ENCODE measurements around the gene ARL5C. TPM values are rescaled to one million over a fixed set of nuclear protein-coding genes. Genes with fewer than 3 reads are reported as not detected.

The ARL5C gene
- total RNA-seq, 1 experiment from 2014 or later: not detected

GRCh38 chr17:39151150-39151942 lies 14.6 kb downstream of the ARL5C start, which contains the start of gene PLXDC1:
Gene PLXDC1 (minus strand): TSS chr17:39151637. CDS start chr17:39151437, 200 bp downstream.
- no peaks in the 10 kb centered on the region for H3K36me3 ChIP-seq
- no peaks in the 10 kb centered on the region for H3K9me3 ChIP-seq (replicated peaks)
- H3K4me3 ChIP-seq: no peak within 1 kb of the TSS
- peaks cover 18% of the 10 kb centered on the region for H3K27me3 ChIP-seq (replicated peaks)
- no peak within 1 kb of the TSS for H3K27ac ChIP-seq
- peaks cover 7% of the 10 kb centered on the region; the same call in 1 of the 2 replicates for H3K4me1 ChIP-seq (replicated peaks)
- DNase-seq (ENCODE audit: low read depth in 1 of 2, low spot score in 2 of 2): no peak

- Histone ChIP-seq H3K9me3 (replicated peaks) (no peaks in the 10 kb centered on the region), H3K27ac (no peak overlapping the region), H3K36me3 (no peaks in the 10 kb centered on the region), H3K4me3 (no peak overlapping the region), H3K27me3 (replicated peaks) (peaks cover 18% of the 10 kb centered on the region), H3K4me1 (replicated peaks) (peaks cover 7% of the 10 kb centered on the region; the same call in 1 of the 2 replicates)
- DNase-seq (ENCODE audit: low read depth in 1 of 2, low spot score in 2 of 2): no peak
Measured at GRCh38 chr17:39150795-39151149, 15.2 kb downstream of the ARL5C start.

- no peak overlapping the region for H3K4me3 ChIP-seq
- no peak for DNase-seq (ENCODE audit: low read depth in 1 of 2, low spot score in 2 of 2)
Measured at GRCh38 chr17:39150104-39150634, 15.8 kb downstream of the ARL5C start.

GRCh38 chr17:39147221-39148185 lies 18.5 kb downstream of the ARL5C start:
- no peak overlapping the region for H3K4me3 ChIP-seq
- H3K27ac ChIP-seq: no peak overlapping the region
- H3K36me3 ChIP-seq: no peaks in the 10 kb centered on the region
- H3K9me3 ChIP-seq (replicated peaks): no peaks in the 10 kb centered on the region
- H3K27me3 ChIP-seq (replicated peaks): peaks cover 18% of the 10 kb centered on the region
- DNase-seq (ENCODE audit: low read depth in 1 of 2, low spot score in 2 of 2): no peak
- no peaks in the 10 kb centered on the region for H3K4me1 ChIP-seq (replicated peaks)

More at GRCh38 chr17:39150104-39150634, 15.8 kb downstream of the ARL5C start:
- H3K36me3 ChIP-seq: no peaks in the 10 kb centered on the region
- no peaks in the 10 kb centered on the region for H3K9me3 ChIP-seq (replicated peaks)
- H3K4me1 ChIP-seq (replicated peaks): peaks cover 7% of the 10 kb centered on the region; the same call in 1 of the 2 replicates
- H3K27me3 ChIP-seq (replicated peaks): peaks cover 18% of the 10 kb centered on the region
- no peak overlapping the region for H3K27ac ChIP-seq

- Histone ChIP-seq H3K4me3 (no peak overlapping the region), H3K27me3 (replicated peaks) (peaks cover 17% of the 10 kb centered on the region), H3K27ac (no peak overlapping the region), H3K9me3 (replicated peaks) (no peaks in the 10 kb centered on the region), H3K36me3 (no peaks in the 10 kb centered on the region), H3K4me1 (replicated peaks) (no peaks in the 10 kb centered on the region)
- DNase-seq (ENCODE audit: low read depth in 1 of 2, low spot score in 2 of 2): no peak
Measured at GRCh38 chr17:39146273-39146672, 19.7 kb downstream of the ARL5C start.

- Histone ChIP-seq H3K27ac (no peak overlapping the region), H3K9me3 (replicated peaks) (no peaks in the 10 kb centered on the region), H3K4me3 (no peak overlapping the region), H3K4me1 (replicated peaks) (no peaks in the 10 kb centered on the region), H3K27me3 (replicated peaks) (peaks cover 6% of the 10 kb centered on the region), H3K36me3 (no peaks in the 10 kb centered on the region)
- no peak for DNase-seq (ENCODE audit: low read depth in 1 of 2, low spot score in 2 of 2)
Measured at GRCh38 chr17:39145143-39145542, 20.8 kb downstream of the ARL5C start.

GRCh38 chr17:39144416-39144840 lies 21.5 kb downstream of the ARL5C start:
- peaks cover 4% of the 10 kb centered on the region for H3K4me1 ChIP-seq (replicated peaks)
- no peaks in the 10 kb centered on the region for H3K9me3 ChIP-seq (replicated peaks)
- H3K4me3 ChIP-seq: no peak overlapping the region
- DNase-seq (ENCODE audit: low read depth in 1 of 2, low spot score in 2 of 2): no peak
- no peak overlapping the region for H3K27ac ChIP-seq
- no peaks in the 10 kb centered on the region for H3K36me3 ChIP-seq
- no peaks in the 10 kb centered on the region for H3K27me3 ChIP-seq (replicated peaks)

GRCh38 chr17:39143552-39144093 lies 22.3 kb downstream of the ARL5C start:
- H3K27ac ChIP-seq: no peak overlapping the region
- H3K27me3 ChIP-seq (replicated peaks): no peaks in the 10 kb centered on the region
- peaks cover 11% of the 10 kb centered on the region for H3K4me1 ChIP-seq (replicated peaks)
- H3K36me3 ChIP-seq: no peaks in the 10 kb centered on the region
- DNase-seq (ENCODE audit: low read depth in 1 of 2, low spot score in 2 of 2): no peak
- H3K9me3 ChIP-seq (replicated peaks): no peaks in the 10 kb centered on the region
- H3K4me3 ChIP-seq: no peak overlapping the region

GRCh38 chr17:39141915-39142664 lies 23.9 kb downstream of the ARL5C start:
- H3K4me3 ChIP-seq: no peak overlapping the region
- peaks cover 11% of the 10 kb centered on the region for H3K4me1 ChIP-seq (replicated peaks)
- no peak overlapping the region for H3K27ac ChIP-seq
- no peaks in the 10 kb centered on the region for H3K36me3 ChIP-seq
- no peak for DNase-seq (ENCODE audit: low read depth in 1 of 2, low spot score in 2 of 2)
- H3K27me3 ChIP-seq (replicated peaks): no peaks in the 10 kb centered on the region
- H3K9me3 ChIP-seq (replicated peaks): no peaks in the 10 kb centered on the region

- no peak for DNase-seq (ENCODE audit: low read depth in 1 of 2, low spot score in 2 of 2)
- Histone ChIP-seq H3K27me3 (replicated peaks) (no peaks in the 10 kb centered on the region), H3K4me3 (no peak overlapping the region), H3K4me1 (replicated peaks) (peaks cover 11% of the 10 kb centered on the region), H3K36me3 (no peaks in the 10 kb centered on the region), H3K9me3 (replicated peaks) (no peaks in the 10 kb centered on the region), H3K27ac (no peak overlapping the region)
Measured at GRCh38 chr17:39141294-39141693, 24.7 kb downstream of the ARL5C start.

GRCh38 chr17:39139561-39139960 lies 26.4 kb downstream of the ARL5C start:
- H3K27ac ChIP-seq: no peak overlapping the region
- no peak for DNase-seq (ENCODE audit: low read depth in 1 of 2, low spot score in 2 of 2)

GRCh38 chr17:39139161-39139511 lies 26.8 kb downstream of the ARL5C start:
- Histone ChIP-seq H3K4me3 (no peak overlapping the region), H3K36me3 (no peaks in the 10 kb centered on the region), H3K9me3 (replicated peaks) (no peaks in the 10 kb centered on the region), H3K27ac (no peak overlapping the region), H3K4me1 (replicated peaks) (peaks cover 11% of the 10 kb centered on the region), H3K27me3 (replicated peaks) (no peaks in the 10 kb centered on the region)
- DNase-seq (ENCODE audit: low read depth in 1 of 2, low spot score in 2 of 2): peak; percentile 37 to 52

More at GRCh38 chr17:39139561-39139960, 26.4 kb downstream of the ARL5C start:
- Histone ChIP-seq H3K9me3 (replicated peaks) (no peaks in the 10 kb centered on the region), H3K27me3 (replicated peaks) (no peaks in the 10 kb centered on the region), H3K4me1 (replicated peaks) (peaks cover 11% of the 10 kb centered on the region), H3K4me3 (no peak overlapping the region), H3K36me3 (no peaks in the 10 kb centered on the region)

All from SJSA1 (cell line).